PC-3 (cell line): ENCODE measurements around the gene TNNT2. TPM values are rescaled to one million over a fixed set of nuclear protein-coding genes. Genes with fewer than 3 reads are reported as not detected.

Source experiments
- ATAC-seq: fragments of 200-7000 bp; cut with Tn5 transposase; 2 replicates; pipeline ENCODE4 v1.9.1; 2020; ENCODE audit warnings: mild to moderate bottlenecking, moderate library complexity
- BruUV-seq: library from RNA; stranded (reverse); fragments of 400-500 nt; replicated peaks from 2 replicates; lab custom pipeline; 2021; lab: Mats Ljungman, UMichigan
- CTCF ChIA-PET: fragments of 300-600 bp; sonication (Branson Sonifier 250); formaldehyde crosslinking; loops from one replicate; lab custom pipeline; 2022; ENCODE audit warnings: antibody characterized with exemption; lab: Charles Lee
- POLR2A ChIA-PET: fragments of 300-600 bp; sonication (Branson Sonifier 250); formaldehyde crosslinking; loops from one replicate; lab custom pipeline; 2022; ENCODE audit warnings: antibody characterized with exemption; ENCODE audit not compliant: unreplicated experiment; lab: Charles Lee
- DNase-seq: peaks from one replicate; pipeline ENCODE4 v3.0.0-alpha.2; 2015
- H2AFZ ChIP-seq: fragments of 300-600 bp; sonication (generic); 2 replicates; pipeline ENCODE4 v1.6.0; 2016; ENCODE audit warnings: antibody characterized with exemption, low read length
- H3F3A ChIP-seq: fragments of 300-600 bp; sonication (generic); one replicate; pipeline ENCODE4 v1.6.0; 2017; ENCODE audit warnings: antibody characterized with exemption, low read length, control low read depth, mild to moderate bottlenecking; ENCODE audit not compliant: unreplicated experiment
- H3K27ac ChIP-seq: fragments of 300-600 bp; sonication (generic); 2 replicates; pipeline ENCODE4 v1.5.1; 2016; ENCODE audit warnings: mild to moderate bottlenecking, low read length
- H3K27me3 ChIP-seq: fragments of 300-600 bp; sonication (generic); 2 replicates; pipeline ENCODE4 v1.6.1; 2016; ENCODE audit warnings: low read length, mixed read lengths
- H3K36me3 ChIP-seq: fragments of 300-600 bp; sonication (generic); 2 replicates; pipeline ENCODE4 v1.6.1; 2016; ENCODE audit warnings: low read depth, mixed run types, low read length, mixed read lengths
- H3K4me1 ChIP-seq: fragments of 300-600 bp; sonication (generic); 2 replicates; pipeline ENCODE4 v1.5.1; 2016; ENCODE audit warnings: low read length; ENCODE audit not compliant: insufficient read depth
- H3K4me2 ChIP-seq: fragments of 300-600 bp; sonication (generic); 2 replicates; pipeline ENCODE4 v1.6.0; 2016; ENCODE audit warnings: low read length
- H3K4me3 ChIP-seq: fragments of 300-600 bp; sonication (generic); 2 replicates; pipeline ENCODE4 v1.5.1; 2016; ENCODE audit warnings: mild to moderate bottlenecking, low read length, mixed read lengths
- H3K79me2 ChIP-seq: fragments of 300-600 bp; sonication (generic); 2 replicates; pipeline ENCODE4 v1.6.1; 2017; ENCODE audit warnings: low read length, mixed read lengths
- H3K9ac ChIP-seq: fragments of 300-600 bp; sonication (generic); 2 replicates; pipeline ENCODE4 v1.6.0; 2016; ENCODE audit warnings: mild to moderate bottlenecking, low read length
- H3K9me2 ChIP-seq: fragments of 300-600 bp; sonication (generic); replicated peaks from 2 replicates; pipeline ENCODE4 v1.6.1; 2016; ENCODE audit warnings: mixed run types, low read length, mixed read lengths
- H3K9me3 ChIP-seq: fragments of 300-600 bp; sonication (generic); 2 replicates; pipeline ENCODE4 v1.6.1; 2016; ENCODE audit warnings: low read length, mixed read lengths
- H4K20me1 ChIP-seq: fragments of 300-600 bp; sonication (generic); 2 replicates; pipeline ENCODE4 v1.6.1; 2016; ENCODE audit warnings: low read length, mixed read lengths
- EZH2 ChIP-seq: fragments of 300-600 bp; sonication (generic); IDR thresholded peaks from one replicate; pipeline ENCODE4 v1.6.1; 2017; ENCODE audit warnings: antibody characterized with exemption, mild to moderate bottlenecking, low read length; ENCODE audit not compliant: unreplicated experiment
- EZH2phosphoT487 ChIP-seq: fragments of 300-600 bp; sonication (generic); IDR thresholded peaks from 2 replicates; pipeline ENCODE4 v1.6.1; 2018; ENCODE audit warnings: mild to moderate bottlenecking, antibody characterized with exemption, low read length, borderline replicate concordance
- intact Hi-C: fragments of 100-400 bp; cut with micrococcal nuclease; formaldehyde crosslinking; loops from 2 replicates; pipeline ENCODE4 v1.9.0; 2023
- total RNA-seq: library from RNA; depleted of rRNA; stranded (reverse); fragments of >200 nt; gene quantifications from 2 replicates; pipeline ENCODE4 v1.2.3, GENCODE V29; 2014
- TF ChIP-seq, protein P1 (sequence below): fragments of 300-600 bp; sonication (generic); conservative IDR thresholded peaks from 2 replicates; pipeline ENCODE4 v1.5.1; 2017; ENCODE audit warnings: antibody characterized with exemption, low read depth, mild to moderate bottlenecking, low read length

TNNT2 gene
- total RNA-seq, 1 experiment from 2014 or later, result 1.1 TPM

DNA sequence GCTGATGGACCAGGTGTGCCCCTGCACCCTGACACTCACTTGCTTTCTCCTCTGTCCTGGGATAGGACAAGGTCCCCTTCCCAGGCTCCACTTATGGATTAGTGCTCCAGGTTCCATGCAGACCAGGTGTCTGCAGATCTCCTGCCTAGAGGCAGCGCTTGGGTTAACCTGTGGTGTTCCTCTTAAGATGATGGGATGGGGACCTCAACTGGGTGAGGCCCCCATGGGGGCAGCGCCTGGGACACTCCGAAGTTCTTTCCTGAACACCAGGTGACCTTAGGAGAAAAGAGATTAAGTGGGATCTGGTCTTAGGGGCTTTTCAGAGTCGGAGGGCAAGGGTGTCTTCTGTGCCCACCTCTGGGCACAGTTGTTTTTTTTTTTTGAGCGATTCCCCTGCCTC, 21.2 kb downstream of the TNNT2 start:
- Histone ChIP-seq H3K79me2 (no peaks in the 10 kb centered on the region), H3K9me2 (no peaks in the 10 kb centered on the region), H3K4me1 (peaks cover 7% of the 10 kb centered on the region; the same call in 1 of the 2 replicates), H3K9ac (no peak overlapping the region), H2AFZ (no peak overlapping the region), H4K20me1 (no peaks in the 10 kb centered on the region), H3K27me3 (no peaks in the 10 kb centered on the region), H3K9me3 (no peaks in the 10 kb centered on the region), H3K4me3 (no peak overlapping the region), H3F3A (no peaks in the 10 kb centered on the region), H3K27ac (no peak overlapping the region), H3K4me2 (no peak overlapping the region), H3K36me3 (no peaks in the 10 kb centered on the region)
- POLR2A ChIA-PET, result no interaction called here
- TF ChIP-seq, protein P1, sequence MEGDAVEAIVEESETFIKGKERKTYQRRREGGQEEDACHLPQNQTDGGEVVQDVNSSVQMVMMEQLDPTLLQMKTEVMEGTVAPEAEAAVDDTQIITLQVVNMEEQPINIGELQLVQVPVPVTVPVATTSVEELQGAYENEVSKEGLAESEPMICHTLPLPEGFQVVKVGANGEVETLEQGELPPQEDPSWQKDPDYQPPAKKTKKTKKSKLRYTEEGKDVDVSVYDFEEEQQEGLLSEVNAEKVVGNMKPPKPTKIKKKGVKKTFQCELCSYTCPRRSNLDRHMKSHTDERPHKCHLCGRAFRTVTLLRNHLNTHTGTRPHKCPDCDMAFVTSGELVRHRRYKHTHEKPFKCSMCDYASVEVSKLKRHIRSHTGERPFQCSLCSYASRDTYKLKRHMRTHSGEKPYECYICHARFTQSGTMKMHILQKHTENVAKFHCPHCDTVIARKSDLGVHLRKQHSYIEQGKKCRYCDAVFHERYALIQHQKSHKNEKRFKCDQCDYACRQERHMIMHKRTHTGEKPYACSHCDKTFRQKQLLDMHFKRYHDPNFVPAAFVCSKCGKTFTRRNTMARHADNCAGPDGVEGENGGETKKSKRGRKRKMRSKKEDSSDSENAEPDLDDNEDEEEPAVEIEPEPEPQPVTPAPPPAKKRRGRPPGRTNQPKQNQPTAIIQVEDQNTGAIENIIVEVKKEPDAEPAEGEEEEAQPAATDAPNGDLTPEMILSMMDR, result no peak
- TF ChIP-seq EZH2phosphoT487 (no peak), EZH2 (no peak)
- CTCF ChIA-PET, result interaction anchor here (1.1 kb wide), 1 partner anchor 48 kb away, joined by 3 read pairs; no protein-coding TSS in a partner anchor
- DNase-seq, result no peak
- intact Hi-C loops, result no loop called here
- BruUV-seq, result no TSS peak
- no peak for ATAC-seq

DNA sequence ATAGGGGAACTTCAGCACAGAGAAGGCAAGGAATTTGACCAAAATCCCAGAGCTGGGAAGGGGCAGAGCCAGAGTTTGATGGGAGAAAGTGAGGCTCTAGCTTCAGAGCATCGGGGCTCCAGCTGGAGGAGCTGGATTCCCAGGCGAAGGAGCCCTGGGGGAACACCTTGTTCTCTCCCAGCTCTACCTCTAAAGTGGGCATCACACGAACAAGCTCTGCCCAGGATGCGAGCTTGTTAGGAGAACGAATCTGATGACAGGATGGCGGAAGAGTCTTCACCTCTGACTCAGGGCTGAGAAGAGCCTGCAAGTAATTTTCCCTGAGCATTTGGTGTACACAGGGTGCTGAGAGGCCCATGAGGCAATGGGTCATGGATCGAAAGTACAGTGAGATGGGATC, 22.0 kb downstream of the TNNT2 start:
- Histone ChIP-seq H3K4me3 (no peak overlapping the region), H3K27ac (no peak overlapping the region), H3K4me1 (peaks cover 7% of the 10 kb centered on the region; the same call in 1 of the 2 replicates), H3K9ac (no peak overlapping the region), H3K36me3 (no peaks in the 10 kb centered on the region), H3F3A (no peaks in the 10 kb centered on the region), H3K9me2 (no peaks in the 10 kb centered on the region), H3K27me3 (no peaks in the 10 kb centered on the region), H3K9me3 (no peaks in the 10 kb centered on the region), H3K4me2 (no peak overlapping the region), H3K79me2 (no peaks in the 10 kb centered on the region), H4K20me1 (no peaks in the 10 kb centered on the region), H2AFZ (no peak overlapping the region)
- BruUV-seq, result no TSS peak
- ChIA-PET POLR2A (no interaction called here), CTCF (interaction anchor here (0.5 kb wide), 1 partner anchor 38 kb away, joined by 4 read pairs; no protein-coding TSS in a partner anchor)
- TF ChIP-seq, protein P1, result no peak
- TF ChIP-seq EZH2phosphoT487, result no peak
- no peak for TF ChIP-seq EZH2
- no peak for DNase-seq
- ATAC-seq, result no peak
- intact Hi-C loops, result no loop called here

DNA sequence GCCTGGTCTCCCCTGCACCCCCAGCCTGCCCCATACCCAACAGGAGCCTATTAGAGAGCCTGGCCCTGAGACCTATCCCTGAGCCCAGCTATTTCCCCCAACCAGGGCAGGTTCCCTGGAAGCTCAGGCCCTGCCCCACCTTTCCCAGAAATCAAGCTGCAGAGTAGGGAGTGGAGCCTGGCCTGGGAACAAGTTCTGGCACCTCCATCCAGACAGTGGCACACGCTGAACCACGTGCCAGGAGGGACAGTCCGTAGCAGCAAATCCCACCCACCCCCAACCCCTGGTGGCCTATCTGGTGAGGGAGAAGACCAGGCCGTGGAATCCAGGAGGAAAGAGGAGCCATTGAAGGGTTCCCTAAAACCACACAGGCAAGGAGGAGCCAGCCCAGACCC, 22.6 kb downstream of the TNNT2 start:
- no peak overlapping the region for H2AFZ ChIP-seq
- no TSS peak for BruUV-seq
- no peak for ATAC-seq

More for the DNA sequence above, 22.6 kb downstream of the TNNT2 start:
- Histone ChIP-seq H3K4me2 (no peak overlapping the region), H4K20me1 (no peaks in the 10 kb centered on the region), H3F3A (no peaks in the 10 kb centered on the region), H3K27me3 (no peaks in the 10 kb centered on the region), H3K9ac (no peak overlapping the region), H3K36me3 (no peaks in the 10 kb centered on the region), H3K27ac (no peak overlapping the region), H3K79me2 (no peaks in the 10 kb centered on the region), H3K4me3 (no peak overlapping the region), H3K4me1 (peaks cover 7% of the 10 kb centered on the region; the same call in 1 of the 2 replicates), H3K9me3 (no peaks in the 10 kb centered on the region), H3K9me2 (no peaks in the 10 kb centered on the region)
- POLR2A ChIA-PET, result no interaction called here
- DNase-seq, result no peak
- CTCF ChIA-PET, result no interaction called here
- TF ChIP-seq EZH2phosphoT487 (no peak), EZH2 (no peak)
- TF ChIP-seq, protein P1, result no peak
- intact Hi-C loops, result no loop called here
